Mesenchymal stem cell (in vitro differentiated cells and primary cell): ENCODE measurements around the gene NELFB.

Experiments used
- DNase-seq: peaks from one replicate; pipeline ENCODE4 v3.0.0-alpha.2; 2013
- H2AFZ ChIP-seq: one replicate; pipeline ENCODE4 v1.6.1; 2013; ENCODE audit warnings: low read depth, mild to moderate bottlenecking, control low read depth, inconsistent platforms, low read length, moderate library complexity
- H2AK5ac ChIP-seq: 2 replicates; pipeline ENCODE4 v1.6.1; 2013; ENCODE audit warnings: low read length, moderate library complexity, mild to moderate bottlenecking, inconsistent platforms; ENCODE audit not compliant: severe bottlenecking
- H2BK120ac ChIP-seq: one replicate; pipeline ENCODE4 v1.6.1; 2013; ENCODE audit warnings: low read depth, mild to moderate bottlenecking, inconsistent platforms, low read length, moderate library complexity
- H2BK12ac ChIP-seq, 2 experiments: one replicate each; pipeline ENCODE4 v1.6.1; 2013; ENCODE audit warnings: inconsistent platforms in 2 of 2, low read length in 2 of 2, mild to moderate bottlenecking in 2 of 2, moderate library complexity in 2 of 2, control low read depth in 1 of 2
- H2BK15ac ChIP-seq: one replicate; pipeline ENCODE4 v1.6.1; 2013; ENCODE audit warnings: mild to moderate bottlenecking, low read depth, inconsistent platforms; ENCODE audit not compliant: poor library complexity, severe bottlenecking
- H2BK5ac ChIP-seq: 2 replicates; pipeline ENCODE4 v1.6.1; 2013; ENCODE audit warnings: low read depth, mild to moderate bottlenecking, low read length, control low read depth, inconsistent platforms; ENCODE audit not compliant: poor library complexity, severe bottlenecking
- H3K14ac ChIP-seq, 2 experiments: one replicate each; pipeline ENCODE4 v1.6.1; 2013; ENCODE audit warnings: inconsistent platforms in 2 of 2, low read length in 2 of 2, control low read depth in 1 of 2, mild to moderate bottlenecking in 1 of 2, moderate library complexity in 1 of 2
- H3K18ac ChIP-seq, 2 experiments: one replicate each; pipeline ENCODE4 v1.6.1; 2013; ENCODE audit warnings: inconsistent platforms in 2 of 2, low read length in 2 of 2, control low read depth in 1 of 2, low read depth in 1 of 2, mild to moderate bottlenecking in 1 of 2
- H3K23ac ChIP-seq, 2 experiments: one replicate each; pipeline ENCODE4 v1.6.1; 2013; ENCODE audit warnings: inconsistent platforms in 2 of 2, low read length in 2 of 2, mild to moderate bottlenecking in 2 of 2, moderate library complexity in 2 of 2, control low read depth in 1 of 2
- H3K27ac ChIP-seq: 2 replicates; pipeline ENCODE4 v1.5.1; 2013; ENCODE audit warnings: mild to moderate bottlenecking, moderate library complexity, low read length, control low read depth, inconsistent platforms; ENCODE audit not compliant: poor library complexity, severe bottlenecking
- H3K27me3 ChIP-seq, 2 experiments: 2 replicates each; pipeline versions ENCODE4 v1.6.1 to v1.7.0; 2013; ENCODE audit warnings: low read length in 2 of 2, mild to moderate bottlenecking in 2 of 2, moderate library complexity in 2 of 2, control low read depth in 1 of 2, inconsistent platforms in 1 of 2; ENCODE audit not compliant: control insufficient read depth in 1 of 2, insufficient read depth in 1 of 2
- H3K36me3 ChIP-seq, 2 experiments: 2 replicates each; pipeline versions ENCODE4 v1.6.1 to v1.7.0; 2013; ENCODE audit warnings: low read length in 2 of 2, control low read depth in 1 of 2, inconsistent platforms in 1 of 2, low read depth in 1 of 2, mild to moderate bottlenecking in 1 of 2; ENCODE audit not compliant: insufficient read depth in 2 of 2, control insufficient read depth in 1 of 2
- H3K4ac ChIP-seq, 2 experiments: one replicate each; pipeline ENCODE4 v1.6.1; 2013; ENCODE audit warnings: inconsistent platforms in 2 of 2, low read length in 2 of 2, mild to moderate bottlenecking in 2 of 2, moderate library complexity in 2 of 2, control low read depth in 1 of 2, low read depth in 1 of 2
- H3K4me1 ChIP-seq: 2 replicates; pipeline ENCODE4 v1.6.1; 2013; ENCODE audit warnings: low read depth, low read length, control low read depth; ENCODE audit not compliant: control insufficient read depth, insufficient read depth
- H3K4me2 ChIP-seq: 2 replicates; pipeline ENCODE4 v1.6.1; 2013; ENCODE audit warnings: low read length, mild to moderate bottlenecking, inconsistent platforms; ENCODE audit not compliant: poor library complexity, severe bottlenecking
- H3K4me3 ChIP-seq, 2 experiments: 2 replicates each; pipeline versions ENCODE4 v1.5.1 to v1.7.0; 2013; ENCODE audit warnings: low read length in 2 of 2, mild to moderate bottlenecking in 2 of 2, control low read depth in 1 of 2, low read depth in 1 of 2; ENCODE audit not compliant: insufficient read depth in 1 of 2
- H3K79me1 ChIP-seq: replicated peaks from 2 replicates; pipeline ENCODE4 v1.6.1; 2013; ENCODE audit warnings: mild to moderate bottlenecking, control low read depth, low read length, inconsistent platforms; ENCODE audit not compliant: poor library complexity, severe bottlenecking
- H3K9ac ChIP-seq: 2 replicates; pipeline ENCODE4 v1.7.0; 2013; ENCODE audit warnings: mild to moderate bottlenecking, low read length, moderate library complexity
- H3K9me3 ChIP-seq: 2 replicates; pipeline ENCODE4 v1.7.0; 2013; ENCODE audit warnings: mild to moderate bottlenecking, low read length; ENCODE audit not compliant: control insufficient read depth
- H4K8ac ChIP-seq: one replicate; pipeline ENCODE4 v1.6.1; 2013; ENCODE audit warnings: inconsistent platforms, mild to moderate bottlenecking, low read length, moderate library complexity
- H4K91ac ChIP-seq: one replicate; pipeline ENCODE4 v1.6.1; 2013; ENCODE audit warnings: mild to moderate bottlenecking, low read length, inconsistent platforms
- WGBS: methylation state at CpG from one replicate; pipeline ENCODE4 v1.1.7; 2013; ENCODE audit warnings: mixed read lengths; 5-methylcytosine and 5-hydroxymethylcytosine counted together

Gene NELFB

GRCh38 chr9:137301081-137301947 is 46.2 kb downstream of the NELFB start:
- 1% methylated on average over 98 of the region's 115 CpGs for WGBS
- Histone ChIP-seq H4K8ac (peak overlapping the region; percentile 4), H3K4ac (no peak overlapping the region), H2BK12ac (peak overlapping the region in 1 of 2 experiments; percentile 76), H4K91ac (no peak overlapping the region), H3K4me2 (peak overlapping the region; percentile 95), H3K27me3 (peaks cover 42 to 91% of the 10 kb centered on the region in 2 experiments), H3K23ac (peak overlapping the region in 1 of 2 experiments; percentile 46), H3K79me1 (no peaks in the 10 kb centered on the region), H3K36me3 (no peaks in the 10 kb centered on the region), H2AFZ (no peak overlapping the region), H3K9me3 (no peaks in the 10 kb centered on the region), H2BK15ac (no peak overlapping the region), H3K9ac (no peak overlapping the region), H3K14ac (no peak overlapping the region), H3K4me3 (peak overlapping the region in 1 of 2 experiments; percentile 56), H3K27ac (no peak overlapping the region), H3K18ac (peak overlapping the region; percentile 15 to 54), H3K4me1 (peaks cover 39% of the 10 kb centered on the region), H2AK5ac (no peak overlapping the region), H2BK120ac (no peak overlapping the region), H2BK5ac (no peak overlapping the region)
- DNase-seq, result peak; percentile 64

DNA sequence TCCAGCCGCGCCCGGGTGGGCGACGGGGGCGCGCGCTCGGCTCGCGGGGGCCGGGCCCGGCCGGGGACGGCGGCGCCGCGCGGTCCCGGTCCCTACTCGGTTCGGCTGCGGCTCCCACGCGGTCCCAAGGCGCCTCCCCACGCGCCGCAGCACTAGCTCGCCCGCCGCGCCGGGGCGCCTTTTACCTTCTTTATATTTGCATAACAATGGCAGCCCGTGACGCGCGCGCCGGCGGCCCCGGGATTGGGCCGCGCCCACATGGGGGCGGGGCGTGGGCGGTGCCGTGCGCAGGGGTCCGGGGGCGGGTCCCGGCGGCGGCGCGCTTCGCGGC is 47.0 kb downstream of the NELFB start, which contains the start of gene NRARP:
Gene NRARP, minus strand, starts transcription at position 154 of the 331 bp plus-strand sequence. CDS start 343 bp downstream, outside the sequence.
- H3K18ac ChIP-seq, result peak within 1 kb of the TSS; percentile 15 to 54
- H3K4me2 ChIP-seq, result peak within 1 kb of the TSS; percentile 95
- no peak within 1 kb of the TSS for H3K9ac ChIP-seq
- H3K9me3 ChIP-seq, result no peaks in the 10 kb centered on the region
- peak within 1 kb of the TSS in 1 of 2 experiments; percentile 50 for H3K4ac ChIP-seq
- H3K27ac ChIP-seq, result no peak within 1 kb of the TSS
- H4K8ac ChIP-seq, result peak within 1 kb of the TSS; percentile 19
- no peak within 1 kb of the TSS for H2BK5ac ChIP-seq
- H3K27me3 ChIP-seq, result peaks cover 35 to 91% of the 10 kb centered on the region in 2 experiments
- no peak within 1 kb of the TSS for H3K14ac ChIP-seq
- H3K79me1 ChIP-seq, result no peaks in the 10 kb centered on the region
- no peak within 1 kb of the TSS for H4K91ac ChIP-seq
- no peaks in the 10 kb centered on the region for H3K36me3 ChIP-seq
- H2BK15ac ChIP-seq, result no peak within 1 kb of the TSS
- peak within 1 kb of the TSS in 1 of 2 experiments; percentile 76 for H2BK12ac ChIP-seq
- no peak within 1 kb of the TSS for H2BK120ac ChIP-seq
- peak within 1 kb of the TSS; percentile 23 for H2AFZ ChIP-seq
- peak within 1 kb of the TSS in 1 of 2 experiments; percentile 56 for H3K4me3 ChIP-seq
- H3K23ac ChIP-seq, result peak within 1 kb of the TSS in 1 of 2 experiments; percentile 61
- no peak within 1 kb of the TSS for H2AK5ac ChIP-seq
- 3% methylated on average over 41 of the region's 60 CpGs for WGBS
- peaks cover 33% of the 10 kb centered on the region for H3K4me1 ChIP-seq
- peak; percentile 68 for DNase-seq

DNA sequence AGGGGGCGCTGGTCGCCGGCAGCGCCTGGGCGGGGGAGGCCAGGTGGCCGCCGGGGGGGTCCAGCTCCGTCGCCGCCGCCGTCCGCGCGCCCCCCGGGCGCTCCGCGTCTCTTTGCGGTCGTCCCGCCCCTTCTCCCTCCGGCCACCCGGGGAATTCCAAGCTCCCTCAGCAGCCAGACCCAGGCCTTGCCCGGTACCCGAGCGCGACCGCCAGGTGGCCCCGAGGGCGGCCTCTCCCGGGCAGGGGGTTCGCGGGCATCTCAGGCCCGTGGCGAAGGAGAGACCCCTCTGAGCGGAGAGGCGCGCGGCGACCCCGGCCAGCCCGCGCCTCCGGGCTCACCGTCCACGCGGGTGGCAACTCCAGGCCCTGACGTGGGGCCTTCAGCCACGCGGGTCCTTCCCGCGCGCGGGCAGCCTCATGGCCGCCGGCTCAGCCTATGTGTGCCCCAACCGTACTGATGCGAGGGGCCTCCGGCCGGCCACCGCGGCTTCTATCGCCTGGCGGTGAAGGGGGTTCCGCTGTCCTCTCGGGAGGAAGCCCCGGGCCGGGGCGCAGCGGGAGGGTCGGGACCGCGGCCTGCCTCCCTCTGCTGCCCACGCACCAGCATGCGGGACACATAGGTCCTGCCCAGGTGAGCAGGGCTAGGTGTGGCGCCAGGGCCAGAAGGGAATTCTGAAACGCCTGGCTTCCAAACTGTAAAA is 47.5 kb downstream of the NELFB start:
- Histone ChIP-seq H3K4me1 (peaks cover 33% of the 10 kb centered on the region), H3K4ac (peak overlapping the region in 1 of 2 experiments; percentile 50), H3K18ac (peak overlapping the region in 1 of 2 experiments; percentile 48), H3K79me1 (no peaks in the 10 kb centered on the region), H2BK15ac (no peak overlapping the region), H3K36me3 (no peaks in the 10 kb centered on the region), H3K9ac (no peak overlapping the region), H3K4me2 (peak overlapping the region; percentile 95), H2AFZ (peak overlapping the region; percentile 23), H3K14ac (no peak overlapping the region), H3K27ac (no peak overlapping the region), H3K4me3 (peak overlapping the region in 1 of 2 experiments; percentile 56), H3K9me3 (no peaks in the 10 kb centered on the region), H2BK5ac (no peak overlapping the region), H4K91ac (no peak overlapping the region), H2AK5ac (no peak overlapping the region), H4K8ac (peak overlapping the region; percentile 19), H3K27me3 (peaks cover 30 to 91% of the 10 kb centered on the region in 2 experiments), H2BK12ac (peak overlapping the region in 1 of 2 experiments; percentile 51), H3K23ac (peak overlapping the region in 1 of 2 experiments; percentile 61), H2BK120ac (no peak overlapping the region)
- DNase-seq, result peak; percentile 72
- 5% methylated on average over 61 of the region's 78 CpGs for WGBS
